Skin epidermis (tissue), 12 donors: Measurements from ENCODE around the gene IER2.

Experiments used
- H3K27ac ChIP-seq, 21 experiments: fragments of 200-600 bp; sonication (generic) in 11 of 21; one replicate each; pipeline ENCODE4 v1.5.0; 2020; ENCODE audit warnings: mild to moderate bottlenecking in 3 of 21, inconsistent platforms in 2 of 21, moderate library complexity in 2 of 21
- H3K4me3 ChIP-seq, 7 experiments: fragments of 200-600 bp; sonication (generic) in 2 of 7; one replicate each; pipeline ENCODE4 v1.5.0; 2020; ENCODE audit warnings: inconsistent platforms in 2 of 7, mild to moderate bottlenecking in 2 of 7, moderate library complexity in 1 of 7

Gene IER2, protein sequence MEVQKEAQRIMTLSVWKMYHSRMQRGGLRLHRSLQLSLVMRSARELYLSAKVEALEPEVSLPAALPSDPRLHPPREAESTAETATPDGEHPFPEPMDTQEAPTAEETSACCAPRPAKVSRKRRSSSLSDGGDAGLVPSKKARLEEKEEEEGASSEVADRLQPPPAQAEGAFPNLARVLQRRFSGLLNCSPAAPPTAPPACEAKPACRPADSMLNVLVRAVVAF

DNA sequence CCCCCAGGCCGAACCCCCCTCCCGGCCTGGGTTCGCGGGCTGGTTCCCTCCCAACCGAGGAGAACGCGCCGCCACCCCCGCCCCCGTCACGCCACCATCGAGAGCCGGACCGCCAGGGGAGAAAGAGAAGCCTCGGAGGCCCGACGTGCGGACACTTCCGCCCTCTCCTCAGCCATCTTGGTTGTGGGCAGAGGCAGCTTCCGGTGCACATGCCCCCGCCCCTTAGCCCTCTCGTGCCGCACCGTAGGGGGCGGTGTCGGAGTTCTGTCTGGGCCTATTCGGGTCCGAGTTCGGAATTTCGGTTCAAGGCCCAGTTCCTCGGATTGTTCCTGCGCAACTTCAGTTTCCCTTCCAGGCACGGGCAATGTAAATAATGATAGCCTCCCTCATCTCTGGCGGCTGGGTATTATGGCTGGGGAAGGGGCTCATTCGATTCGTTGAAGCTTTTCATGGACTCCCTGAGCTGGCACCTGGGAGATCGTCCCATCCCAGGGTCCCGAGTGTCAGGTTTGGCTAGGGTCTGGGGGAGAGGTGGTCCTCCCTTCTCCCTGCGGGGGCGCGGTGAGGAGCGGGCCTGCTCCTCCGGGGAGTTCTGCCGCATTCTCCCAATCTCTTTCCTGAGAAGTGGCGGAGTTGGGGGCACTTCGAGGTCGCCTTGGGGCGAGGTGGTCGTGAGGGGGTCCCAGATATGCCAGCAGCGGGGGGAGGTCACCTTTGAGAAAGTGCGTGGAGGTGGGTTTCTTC is at the start of gene IER2, which contains the start of gene STX10:
Gene IER2 (plus strand): TSS at position 225 of the 744 bp plus-strand sequence. CDS start 2,776 bp downstream, outside the sequence.
Gene STX10 (minus strand): TSS at position 189 of the 744 bp plus-strand sequence. CDS start 202 bp downstream, outside the sequence.
- peak within 1 kb of the TSS; percentile 84 to 95 (median 93) for H3K4me3 ChIP-seq
- H3K27ac ChIP-seq: peak within 1 kb of the TSS; percentile 95 to 100 (median 98)

DNA sequence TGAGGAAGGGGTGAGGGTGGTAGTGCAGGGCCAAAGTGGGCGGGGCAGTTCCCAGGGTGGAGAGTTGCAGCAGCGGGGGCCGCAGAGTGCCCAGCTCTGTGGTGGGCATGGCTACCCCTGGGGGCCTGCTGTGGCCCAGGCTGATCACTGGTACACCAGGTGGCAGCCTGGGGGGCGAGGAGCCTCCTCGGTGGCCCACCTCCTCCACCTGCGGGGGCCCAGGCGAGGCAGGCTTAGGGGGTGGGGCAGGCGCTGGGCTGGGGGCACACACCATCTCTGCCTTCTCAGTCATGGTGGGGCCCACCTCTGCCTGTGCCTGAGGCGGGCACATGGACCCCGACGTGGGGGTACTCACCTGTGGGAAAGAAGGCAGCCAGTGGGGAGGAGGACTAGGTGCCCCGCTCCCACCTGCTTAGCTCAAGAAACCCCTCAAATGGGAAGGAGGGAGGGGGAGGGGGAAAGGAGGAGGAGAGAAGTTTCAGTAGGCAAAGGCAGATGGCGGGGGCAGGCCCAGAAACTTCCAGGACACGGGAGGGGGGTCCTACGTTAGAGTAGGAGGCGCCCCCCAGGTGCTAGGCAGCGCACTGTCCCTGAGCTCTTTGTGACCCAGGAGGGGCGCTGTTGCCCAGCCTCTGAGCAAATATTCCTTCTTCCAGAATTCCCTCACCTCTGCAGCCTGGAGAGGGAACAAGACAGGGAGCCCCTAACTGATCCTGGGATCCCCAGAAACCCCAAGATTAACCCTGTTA is 49.2 kb upstream of the IER2 start:
- Histone ChIP-seq H3K4me3 (peak overlapping the region; percentile 35 to 48 (median 44)), H3K27ac (peak overlapping the region in 17 of 21 experiments; percentile 41 to 97 (median 85))

DNA sequence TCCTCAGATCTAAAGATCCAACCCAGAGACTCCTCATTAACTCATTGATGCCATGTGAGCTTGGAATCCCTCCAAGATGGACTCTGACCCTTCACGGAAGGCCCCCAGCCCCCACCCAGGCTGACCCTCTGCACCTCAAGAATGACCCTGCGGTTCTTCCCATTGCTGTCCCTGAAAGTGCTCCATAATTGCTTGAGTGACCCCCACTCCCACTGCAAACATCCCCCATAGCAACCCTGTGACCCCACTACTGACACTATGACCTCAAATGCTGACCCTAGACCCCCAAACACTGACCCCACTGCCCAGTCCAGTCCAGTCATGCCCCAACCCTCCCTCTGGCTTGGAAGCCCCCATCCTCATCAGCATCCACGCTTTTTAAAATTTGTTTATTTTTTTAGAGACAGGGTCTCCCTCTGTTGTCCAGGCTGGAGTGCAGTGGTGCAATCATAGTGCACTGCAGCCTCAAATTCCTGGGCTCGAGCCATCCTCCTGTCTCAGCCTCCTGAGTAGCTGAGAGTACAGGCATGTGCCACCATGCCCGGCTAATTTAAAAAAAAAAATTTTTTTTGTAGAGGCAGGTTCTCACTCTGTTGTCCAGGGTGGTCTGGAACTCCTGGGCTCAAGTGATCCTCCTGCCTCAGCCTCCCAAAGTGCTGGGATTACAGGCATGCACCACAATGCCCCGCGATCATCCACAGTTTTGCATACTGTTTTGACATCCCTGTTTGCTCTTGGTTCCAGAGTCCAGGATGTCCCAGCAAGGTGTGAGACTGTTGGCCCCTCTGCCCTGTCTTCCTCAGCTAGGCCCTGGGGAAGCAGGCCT is 48.4 kb upstream of the IER2 start:
- H3K27ac ChIP-seq: peak overlapping the region; percentile 52 to 97 (median 80)
- peak overlapping the region; percentile 35 to 48 (median 44) for H3K4me3 ChIP-seq

DNA sequence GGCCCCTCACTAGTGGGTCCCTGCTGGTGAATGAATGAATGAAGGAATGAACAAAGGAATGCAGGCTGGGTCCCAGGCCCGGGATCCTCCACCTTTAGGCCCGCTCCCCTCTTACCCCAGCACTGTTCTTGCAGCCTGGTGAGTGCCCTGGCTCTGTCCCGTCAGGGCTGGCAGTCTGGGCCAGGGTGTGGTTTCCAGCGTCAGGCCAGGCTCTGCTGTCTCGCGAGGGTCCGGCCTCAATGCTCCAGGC is 47.9 kb upstream of the IER2 start:
- H3K27ac ChIP-seq: peak overlapping the region; percentile 52 to 97 (median 80)
- H3K4me3 ChIP-seq: peak overlapping the region; percentile 35 to 48 (median 44)

DNA sequence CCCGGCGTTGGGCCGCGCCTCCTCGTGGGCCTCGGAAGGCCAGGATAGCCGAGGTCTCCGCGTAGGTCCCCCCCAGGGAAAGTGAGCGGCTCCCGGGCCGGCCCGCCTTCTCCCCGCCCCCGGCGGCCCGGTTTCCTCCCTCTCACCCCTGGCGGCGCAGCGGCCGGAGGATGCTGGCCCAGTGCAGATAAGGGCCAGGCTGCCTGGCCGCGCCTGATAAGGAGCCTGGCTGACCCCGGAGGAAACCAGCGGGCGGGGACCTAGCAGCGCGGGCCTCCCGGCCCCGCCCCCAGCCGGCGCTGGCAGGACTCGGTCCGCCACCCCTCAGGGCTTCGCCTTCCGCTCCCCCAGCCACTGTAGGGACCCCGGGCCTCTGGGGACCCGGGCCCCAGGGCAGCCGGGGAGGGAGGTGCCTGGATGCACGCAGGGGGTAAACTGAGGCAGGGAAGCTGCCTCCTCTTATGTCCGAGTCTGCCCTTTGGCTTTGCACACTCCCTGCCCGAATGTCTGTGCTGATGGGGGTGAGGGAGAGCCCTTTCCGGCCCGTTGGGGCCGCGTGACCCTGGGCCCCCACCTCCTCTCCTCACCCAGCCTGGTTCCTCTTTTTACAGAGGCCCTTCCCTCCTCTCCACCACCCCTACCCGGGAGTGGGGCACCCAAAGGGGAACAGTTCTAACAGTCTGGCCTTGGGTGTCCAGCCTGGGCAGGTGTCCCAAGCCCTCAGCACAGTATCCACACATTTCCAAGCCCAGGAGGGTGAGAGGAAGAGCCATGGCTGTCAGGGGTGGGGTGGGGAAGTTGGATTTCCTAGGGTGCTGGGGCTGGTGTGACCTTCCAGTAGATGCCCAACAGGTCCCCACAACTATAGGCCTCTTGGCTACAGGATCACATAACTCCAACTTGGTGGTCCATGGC is 47.3 kb upstream of the IER2 start, which contains the start of gene LYL1:
Gene LYL1 (minus strand): TSS at position 193 of the 915 bp plus-strand sequence. CDS start 1,687 bp downstream, outside the sequence.
- Histone ChIP-seq H3K4me3 (peak within 1 kb of the TSS; percentile 35 to 48 (median 44)), H3K27ac (peak within 1 kb of the TSS; percentile 53 to 97 (median 80))

DNA sequence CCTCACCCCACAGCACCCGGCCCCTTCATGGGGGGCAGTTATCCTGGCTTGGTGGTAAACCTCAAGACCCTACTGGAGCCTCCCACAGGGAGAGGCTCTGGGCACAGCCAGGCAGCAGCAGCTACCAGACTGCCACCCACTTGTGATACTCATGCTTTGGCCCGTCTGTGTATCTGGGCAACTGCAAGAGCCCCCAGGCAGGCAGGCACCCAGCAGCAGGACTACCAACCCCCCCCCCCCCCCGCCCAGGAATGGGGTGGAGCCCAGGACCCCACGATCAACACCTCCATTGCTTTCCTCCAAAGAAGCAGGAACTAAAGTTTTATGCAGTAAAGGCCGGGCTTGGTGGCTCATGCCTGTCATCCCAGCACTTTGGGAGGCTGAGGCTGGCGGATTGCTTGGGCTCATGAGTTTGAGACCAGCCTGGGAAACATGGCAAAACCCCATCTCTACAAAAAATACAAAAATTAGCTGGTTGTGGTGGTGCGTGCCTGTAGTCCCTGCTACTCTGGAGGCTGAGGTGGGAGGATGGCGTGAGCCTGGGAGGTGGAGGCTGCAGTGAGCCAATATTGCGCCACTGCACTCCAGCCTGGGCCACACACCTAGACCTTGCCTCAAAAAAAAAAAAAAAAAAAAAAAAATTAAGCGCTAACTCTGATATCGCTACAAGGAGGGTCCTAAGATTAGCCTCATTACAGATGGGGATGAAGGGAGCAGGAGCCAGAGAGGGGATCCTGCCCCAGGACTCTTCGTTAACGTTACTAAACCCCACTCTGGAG is 46.4 kb upstream of the IER2 start:
- peak overlapping the region in 6 of 7 experiments; percentile 19 to 48 (median 38) for H3K4me3 ChIP-seq
- peak overlapping the region in 20 of 21 experiments; percentile 53 to 97 (median 80) for H3K27ac ChIP-seq

DNA sequence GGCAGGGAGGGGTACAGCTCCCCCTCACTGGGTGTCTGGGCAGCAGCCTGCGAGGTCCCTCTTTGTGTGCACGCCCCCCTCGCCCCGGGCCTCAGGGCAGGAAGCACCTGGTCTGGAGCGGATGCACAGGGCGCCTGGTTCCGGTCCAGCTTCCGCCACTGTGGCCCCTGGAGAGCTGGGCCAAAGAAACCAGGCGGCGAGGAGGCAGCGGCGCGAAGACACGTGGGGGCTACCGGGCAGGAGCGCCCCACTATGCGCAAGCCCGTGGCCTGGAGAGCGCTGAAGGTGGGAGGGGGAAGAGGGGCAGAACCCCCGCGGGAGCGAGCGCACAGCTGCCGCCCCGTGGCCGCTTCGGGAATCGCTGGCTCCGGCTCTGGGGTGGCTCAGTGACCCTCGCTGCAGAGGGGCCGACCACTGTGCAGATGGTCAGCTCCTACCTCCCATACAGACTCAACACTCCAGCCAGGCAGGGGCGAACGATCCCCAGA is 45.8 kb upstream of the IER2 start:
- peak overlapping the region; percentile 4 to 39 (median 28) for H3K4me3 ChIP-seq
- peak overlapping the region in 20 of 21 experiments; percentile 14 to 97 (median 79) for H3K27ac ChIP-seq

DNA sequence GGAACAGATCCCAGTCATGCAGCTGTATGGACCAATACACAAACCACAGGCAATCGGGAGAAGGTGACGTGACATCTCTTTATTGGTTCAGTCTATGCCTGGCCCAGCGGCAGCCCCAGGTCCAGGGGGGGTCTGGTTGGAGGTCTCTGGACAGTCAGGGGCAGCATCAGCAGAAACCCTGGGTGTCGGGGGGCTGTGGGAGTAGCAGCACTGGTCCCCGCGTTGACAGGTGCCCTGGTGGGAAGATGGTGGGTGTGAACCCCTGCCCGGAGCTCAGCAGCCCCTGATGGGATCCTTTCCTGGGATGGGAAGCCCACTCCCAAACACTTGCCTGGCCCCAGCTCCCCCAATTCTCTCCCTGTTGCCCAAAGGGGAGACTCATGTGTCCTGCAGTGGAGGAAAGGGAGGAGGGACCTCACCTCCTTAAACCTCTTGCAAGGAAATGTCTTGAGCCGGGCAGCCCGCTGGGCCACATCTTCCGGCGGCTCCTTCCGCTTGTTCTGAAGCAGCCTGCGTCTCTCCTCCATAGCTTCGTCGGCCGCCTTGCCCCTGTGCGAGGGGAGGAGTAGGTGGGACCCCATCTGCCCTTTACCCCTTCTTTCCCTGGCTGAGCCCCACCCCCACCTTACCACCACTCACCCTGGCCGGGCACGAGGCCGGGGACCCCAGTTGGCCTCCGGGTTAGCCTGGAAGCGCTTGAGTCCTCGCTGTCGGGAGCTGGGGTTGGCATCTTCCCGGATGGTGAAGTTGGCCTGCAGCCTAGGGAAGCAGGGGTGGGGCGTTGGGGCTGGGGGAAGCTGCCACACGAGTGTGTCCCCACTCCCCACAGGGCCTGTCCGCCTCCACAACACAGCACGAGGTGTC is 45.1 kb upstream of the IER2 start:
- Histone ChIP-seq H3K27ac (peak overlapping the region in 20 of 21 experiments; percentile 14 to 97 (median 79)), H3K4me3 (peak overlapping the region; percentile 4 to 39 (median 28))

DNA sequence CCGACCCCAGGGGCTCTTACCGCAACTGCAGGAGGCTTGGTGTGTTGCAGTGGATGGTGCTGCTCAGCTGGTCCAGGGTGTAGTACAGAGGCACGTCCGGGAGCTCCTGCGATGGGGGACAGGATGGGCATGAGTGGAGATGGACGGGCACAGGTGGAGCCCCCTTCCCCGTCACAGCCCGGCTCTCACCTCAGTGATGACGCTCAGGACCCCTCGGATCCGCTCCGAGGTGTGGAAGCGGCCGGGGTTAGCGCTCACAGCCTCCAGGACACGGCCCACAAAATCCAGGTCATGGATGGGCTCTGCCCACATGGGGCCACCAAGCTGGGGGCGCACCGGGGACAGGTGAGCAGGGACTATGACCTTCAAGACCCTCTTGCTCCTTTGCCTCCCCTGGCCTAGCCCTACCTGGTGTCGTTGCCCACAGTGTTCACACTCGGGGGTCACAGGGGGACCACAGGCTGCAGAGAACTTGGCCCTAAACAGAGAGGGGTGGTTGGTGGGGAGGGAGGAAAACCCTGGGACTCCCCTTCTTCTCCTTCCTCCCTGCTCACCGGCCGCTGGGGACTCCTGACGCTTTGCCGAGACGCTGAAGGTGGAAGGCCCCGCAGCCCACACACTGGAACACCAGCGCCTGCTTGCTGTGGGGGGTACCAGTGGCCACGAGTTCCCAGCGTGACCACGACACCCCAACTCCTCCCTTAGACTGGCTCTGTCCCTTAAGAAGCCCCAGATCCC is 40.7 kb upstream of the IER2 start:
- no peak overlapping the region for H3K27ac ChIP-seq
- no peak overlapping the region for H3K4me3 ChIP-seq

DNA sequence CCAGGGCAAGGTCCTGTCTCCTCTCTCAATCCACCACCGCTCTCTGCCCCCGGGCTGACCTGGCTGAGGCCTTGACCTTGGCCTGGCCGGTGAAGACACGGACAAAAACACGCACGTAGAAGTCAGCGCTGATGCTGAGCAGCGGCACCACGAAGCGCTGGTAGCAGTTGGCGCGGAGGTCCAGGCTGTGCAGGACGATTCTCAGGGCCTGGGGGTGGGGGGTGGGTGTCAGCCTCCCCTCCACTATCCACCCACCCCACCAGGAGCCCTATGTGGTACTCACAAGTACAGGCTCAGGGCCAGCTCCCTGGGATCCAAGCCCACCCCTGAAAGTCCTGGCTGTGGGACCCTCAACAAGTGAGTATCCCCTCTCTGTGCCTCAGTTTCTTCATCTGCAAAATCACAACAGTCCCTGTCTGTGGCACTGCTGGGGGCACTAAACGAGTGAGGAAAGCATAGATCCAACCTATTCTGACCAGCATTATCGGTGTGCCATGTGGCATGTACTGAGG is 40.1 kb upstream of the IER2 start:
- no peak overlapping the region for H3K27ac ChIP-seq
- H3K4me3 ChIP-seq: no peak overlapping the region

DNA sequence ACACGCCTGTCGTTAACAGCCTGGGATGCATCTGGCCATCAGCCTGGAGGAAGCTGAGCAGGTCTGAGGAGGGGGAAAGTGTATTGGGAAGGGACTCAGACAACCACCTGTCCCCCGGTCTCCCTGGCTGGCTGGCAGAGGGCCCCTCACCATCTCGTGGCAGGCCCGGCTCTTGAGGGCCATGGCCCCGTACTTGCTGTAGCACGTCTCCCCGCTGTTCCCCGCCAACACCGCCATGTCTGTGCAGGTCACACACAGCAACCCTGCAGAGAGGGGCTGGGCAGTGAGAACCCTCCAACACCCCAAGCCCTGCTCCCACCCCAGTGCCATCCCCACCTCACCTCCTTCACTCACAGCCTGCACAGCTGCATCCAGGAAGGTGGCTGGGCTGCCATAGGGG is 37.7 kb upstream of the IER2 start:
- no peak overlapping the region for H3K27ac ChIP-seq
- H3K4me3 ChIP-seq: no peak overlapping the region

DNA sequence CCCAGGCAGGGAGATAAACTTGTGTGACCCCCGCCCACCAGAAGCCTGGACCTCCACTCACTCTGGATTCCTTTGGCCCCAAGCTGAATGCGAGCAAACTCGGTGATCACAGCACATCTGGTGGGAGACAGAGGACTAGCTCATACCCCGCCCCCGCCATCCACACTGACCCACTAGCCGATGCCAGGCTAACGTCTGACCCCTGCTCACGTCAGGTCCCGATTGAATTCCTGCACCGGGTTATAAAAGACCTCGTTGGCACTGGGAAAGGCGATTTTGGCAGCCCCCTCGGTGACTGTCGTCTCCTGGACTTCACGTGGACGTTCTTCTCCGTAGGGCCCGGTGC is 34.3 kb upstream of the IER2 start:
- Histone ChIP-seq H3K4me3 (peak overlapping the region; percentile 66 to 100 (median 89)), H3K27ac (peak overlapping the region in 20 of 21 experiments; percentile 39 to 91 (median 82))

DNA sequence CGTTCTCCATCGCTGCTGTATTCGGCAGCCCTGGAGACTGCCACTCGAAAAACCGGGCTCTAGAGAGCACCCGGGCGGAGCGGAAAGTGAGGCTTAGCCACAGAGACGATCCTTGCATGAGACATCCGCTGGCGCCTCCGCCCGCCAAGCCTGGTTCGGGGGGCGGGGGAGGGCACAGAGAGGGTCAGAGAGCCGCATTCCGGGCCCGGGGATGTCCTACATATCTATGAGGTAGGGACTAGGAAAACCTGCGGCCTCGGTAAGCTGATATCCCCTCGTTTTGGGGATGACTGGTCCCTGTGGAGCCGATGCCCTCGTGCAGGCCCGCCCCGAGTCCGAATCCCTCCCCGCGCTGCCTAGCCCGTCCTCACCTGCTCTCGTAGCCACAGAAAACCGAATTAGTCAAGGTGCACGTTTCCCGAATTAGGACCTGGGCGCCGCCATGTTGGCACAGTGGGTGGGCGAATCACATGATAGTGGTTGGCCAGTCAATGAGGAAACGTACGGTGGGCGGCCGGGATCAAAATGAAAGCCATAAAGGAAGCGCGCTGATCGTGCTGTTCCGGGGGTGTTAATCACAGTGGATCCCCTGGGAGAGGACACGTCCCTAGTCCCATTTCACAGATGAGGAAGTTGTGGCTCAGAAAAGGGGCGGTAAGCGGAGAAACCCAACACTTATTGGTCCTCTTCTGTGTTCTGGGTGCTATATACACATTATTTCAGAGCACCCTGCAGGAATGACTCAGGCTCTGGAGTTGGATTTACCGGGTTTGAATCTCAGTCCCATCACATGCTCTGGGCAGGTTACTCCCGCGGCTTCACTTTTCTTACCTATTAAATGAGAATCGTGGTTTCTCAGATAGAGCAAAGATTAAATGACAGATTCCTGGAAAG is 33.7 kb upstream of the IER2 start, which contains the start of gene TRMT1:
Gene TRMT1 (minus strand): TSS at position 459 of the 894 bp plus-strand sequence. CDS start 341 bp downstream, at position 118.
- Histone ChIP-seq H3K27ac (peak within 1 kb of the TSS; percentile 23 to 91 (median 81)), H3K4me3 (peak within 1 kb of the TSS; percentile 66 to 100 (median 89))

DNA sequence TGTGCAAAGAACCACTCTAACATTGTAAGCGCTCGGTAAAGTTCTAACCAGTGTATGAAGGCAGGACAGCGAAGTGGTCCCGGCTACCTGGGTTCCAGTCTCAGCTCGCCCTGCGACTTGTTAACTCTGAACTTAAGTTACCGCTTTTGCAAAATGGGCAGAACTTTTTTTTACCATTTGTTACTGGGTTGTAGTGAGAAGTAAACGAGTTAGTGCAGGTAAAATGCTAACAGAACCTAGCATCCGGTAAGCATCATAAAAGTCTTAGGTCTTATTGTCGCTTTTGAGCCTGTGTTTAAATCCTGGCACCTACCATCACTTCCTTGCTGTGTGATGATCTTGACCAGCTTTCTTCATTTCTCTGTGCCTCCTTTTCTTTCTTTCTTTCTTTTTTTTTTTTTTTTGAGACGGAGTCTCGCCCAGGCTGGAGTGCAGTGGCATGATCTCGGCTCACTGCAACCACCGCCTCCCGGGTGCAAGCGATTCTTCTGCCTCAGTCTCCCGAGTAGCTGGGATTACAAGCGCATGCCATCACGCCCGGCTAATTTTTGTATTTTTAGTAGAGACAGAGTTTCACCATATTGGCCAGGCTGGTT is 32.9 kb upstream of the IER2 start:
- Histone ChIP-seq H3K27ac (peak overlapping the region in 20 of 21 experiments; percentile 23 to 91 (median 82)), H3K4me3 (peak overlapping the region; percentile 66 to 100 (median 89))
